ENCODE data around the gene NF1.
A peak's percentile ranks its signal among the peaks of the same experiment; 100 is the strongest.

The NF1 gene

GRCh38 chr17:31321481-31321880, 226.7 kb downstream of the NF1 start, which contains the start of gene EVI2A:
Gene EVI2A (minus strand): TSS chr17:31321622. CDS start chr17:31319013, 2,609 bp downstream.
- H3K36me3 ChIP-seq (ENCODE audit: insufficient read depth, low read length), result peaks cover 32% of the 10 kb centered on the region
- no peaks in the 10 kb centered on the region for H4K20me1 ChIP-seq (ENCODE audit: insufficient read depth, low read length)
- peak within 1 kb of the TSS; percentile 82 for H3K9ac ChIP-seq (ENCODE audit: low read length)
- H3K4me3 ChIP-seq (ENCODE audit: low read depth, low read length, poor library complexity, severe bottlenecking), result peak within 1 kb of the TSS; percentile 89
- H3K27me3 ChIP-seq (ENCODE audit: insufficient read depth, low read length), result no peaks in the 10 kb centered on the region
- peaks cover 44% of the 10 kb centered on the region for H3K79me2 ChIP-seq (ENCODE audit: insufficient read depth, low read length)
- H2AFZ ChIP-seq (ENCODE audit: low read length), result no peak within 1 kb of the TSS
- H3K9me2 ChIP-seq (ENCODE audit: low read depth, low read length), result no peaks in the 10 kb centered on the region
- TF ChIP-seq CTCF (IDR thresholded peaks at IDR 0.05; ENCODE audit: low read length), result no peak
- TF ChIP-seq EZH2 (IDR thresholded peaks at IDR 0.05; ENCODE audit: borderline replicate concordance, low read length), result no peak
- no peaks in the 10 kb centered on the region for H3K9me3 ChIP-seq (ENCODE audit: low read length)
- H3K4me1 ChIP-seq (ENCODE audit: insufficient read depth, low read length, severe bottlenecking), result peaks cover 40% of the 10 kb centered on the region
- H3K4me2 ChIP-seq (ENCODE audit: low read length), result peak within 1 kb of the TSS; percentile 72
- peak within 1 kb of the TSS; percentile 98 for H3K27ac ChIP-seq (ENCODE audit: low read depth, low read length, poor library complexity, severe bottlenecking)
- 0 out of 2 replicates have a peak, but pooled peaks cover 4% of the 10 kb centered on the region for H3F3A ChIP-seq (ENCODE audit: insufficient read depth, low read length)

GRCh38 chr17:31321966-31322365, 227.2 kb downstream of the NF1 start:
- Histone ChIP-seq H3K27ac (ENCODE audit: low read depth, low read length, poor library complexity, severe bottlenecking) (peak overlapping the region; percentile 98), H3K9me2 (ENCODE audit: low read depth, low read length) (no peaks in the 10 kb centered on the region), H3K79me2 (ENCODE audit: insufficient read depth, low read length) (peaks cover 39% of the 10 kb centered on the region), H3F3A (ENCODE audit: insufficient read depth, low read length) (0 out of 2 replicates have a peak, but pooled peaks cover 4% of the 10 kb centered on the region), H2AFZ (ENCODE audit: low read length) (no peak overlapping the region), H3K4me3 (ENCODE audit: low read depth, low read length, poor library complexity, severe bottlenecking) (peak overlapping the region; percentile 89), H3K9ac (ENCODE audit: low read length) (peak overlapping the region; percentile 41; the same call in 1 of the 2 replicates), H4K20me1 (ENCODE audit: insufficient read depth, low read length) (no peaks in the 10 kb centered on the region), H3K27me3 (ENCODE audit: insufficient read depth, low read length) (no peaks in the 10 kb centered on the region), H3K4me2 (ENCODE audit: low read length) (peak overlapping the region; percentile 72), H3K9me3 (ENCODE audit: low read length) (no peaks in the 10 kb centered on the region), H3K36me3 (ENCODE audit: insufficient read depth, low read length) (peaks cover 32% of the 10 kb centered on the region), H3K4me1 (ENCODE audit: insufficient read depth, low read length, severe bottlenecking) (peaks cover 35% of the 10 kb centered on the region)
- no peak for TF ChIP-seq EZH2 (IDR thresholded peaks at IDR 0.05; ENCODE audit: borderline replicate concordance, low read length)
- no peak for TF ChIP-seq CTCF (IDR thresholded peaks at IDR 0.05; ENCODE audit: low read length)

GRCh38 chr17:31323551-31323950, 228.8 kb downstream of the NF1 start:
- H3K9me3 ChIP-seq (ENCODE audit: low read length), result no peaks in the 10 kb centered on the region
- no peaks in the 10 kb centered on the region for H4K20me1 ChIP-seq (ENCODE audit: insufficient read depth, low read length)
- H3K9me2 ChIP-seq (ENCODE audit: low read depth, low read length), result no peaks in the 10 kb centered on the region
- H3K27ac ChIP-seq (ENCODE audit: low read depth, low read length, poor library complexity, severe bottlenecking), result peak overlapping the region; percentile 10
- H3K4me1 ChIP-seq (ENCODE audit: insufficient read depth, low read length, severe bottlenecking), result peaks cover 19% of the 10 kb centered on the region
- H3K9ac ChIP-seq (ENCODE audit: low read length), result no peak overlapping the region
- TF ChIP-seq CTCF (IDR thresholded peaks at IDR 0.05; ENCODE audit: low read length) (no peak), EZH2 (IDR thresholded peaks at IDR 0.05; ENCODE audit: borderline replicate concordance, low read length) (no peak)
- peaks cover 25% of the 10 kb centered on the region for H3K36me3 ChIP-seq (ENCODE audit: insufficient read depth, low read length)
- no peak overlapping the region for H3K4me2 ChIP-seq (ENCODE audit: low read length)
- H3F3A ChIP-seq (ENCODE audit: insufficient read depth, low read length), result 0 out of 2 replicates have a peak, but pooled peaks cover 4% of the 10 kb centered on the region
- H3K4me3 ChIP-seq (ENCODE audit: low read depth, low read length, poor library complexity, severe bottlenecking), result no peak overlapping the region
- no peaks in the 10 kb centered on the region for H3K27me3 ChIP-seq (ENCODE audit: insufficient read depth, low read length)
- H3K79me2 ChIP-seq (ENCODE audit: insufficient read depth, low read length), result peaks cover 26% of the 10 kb centered on the region
- no peak overlapping the region for H2AFZ ChIP-seq (ENCODE audit: low read length)
